ENCODE measurements around the gene TRABD2B. TPM values are rescaled to one million over a fixed set of nuclear protein-coding genes. Genes with fewer than 3 reads are reported as not detected.

The TRABD2B gene
- total RNA-seq, 1 experiment from 2014 or later = 0.96 TPM

- CTCF ChIA-PET = interaction anchor here (0.7 to 1.1 kb wide), 3 partner anchors 9 to 241 kb away, joined by 3 to 5 read pairs (median 3); no protein-coding TSS in a partner anchor
- no TSS peak for BruUV-seq (replicated peaks)
Observed at GRCh38 chr1:47978486-47978885, 18.7 kb downstream of the TRABD2B start.

GRCh38 chr1:47976728-47977127 is 20.5 kb downstream of the TRABD2B start:
- TF ChIP-seq CTCF (IDR thresholded peaks at IDR 0.05; ENCODE audit: unreplicated experiment) = no peak
- no peaks in the 10 kb centered on the region for H3K9me3 Mint-ChIP-seq (ENCODE audit: unreplicated experiment)
- POLR2A ChIA-PET = no interaction called here
- H3K4me1 Mint-ChIP-seq (ENCODE audit: insufficient read depth, unreplicated experiment) = no peaks in the 10 kb centered on the region
- H3K36me3 Mint-ChIP-seq (ENCODE audit: insufficient read depth, unreplicated experiment) = no peaks in the 10 kb centered on the region
- H3K27me3 Mint-ChIP-seq (ENCODE audit: insufficient read depth, unreplicated experiment) = no peaks in the 10 kb centered on the region
- CTCF ChIA-PET = interaction anchor here (1.2 kb wide), 1 partner anchor 250 kb away, joined by 4 read pairs; no protein-coding TSS in a partner anchor
- no peak overlapping the region for H3K4me3 Mint-ChIP-seq (ENCODE audit: unreplicated experiment)
- BruUV-seq (replicated peaks) = no TSS peak
- intact Hi-C loops (cut with micrococcal nuclease) = no loop called here
- DNase-seq (ENCODE audit: unreplicated experiment) = no peak
- no peak overlapping the region for H3K27ac Mint-ChIP-seq (ENCODE audit: low read depth, unreplicated experiment)

More at GRCh38 chr1:47978486-47978885, 18.7 kb downstream of the TRABD2B start:
- no peak for TF ChIP-seq CTCF (IDR thresholded peaks at IDR 0.05; ENCODE audit: unreplicated experiment)
- Mint-ChIP-seq H3K27ac (ENCODE audit: low read depth, unreplicated experiment) (no peak overlapping the region), H3K4me3 (ENCODE audit: unreplicated experiment) (no peak overlapping the region), H3K27me3 (ENCODE audit: insufficient read depth, unreplicated experiment) (no peaks in the 10 kb centered on the region), H3K36me3 (ENCODE audit: insufficient read depth, unreplicated experiment) (no peaks in the 10 kb centered on the region), H3K9me3 (ENCODE audit: unreplicated experiment) (no peaks in the 10 kb centered on the region), H3K4me1 (ENCODE audit: insufficient read depth, unreplicated experiment) (no peaks in the 10 kb centered on the region)
- DNase-seq (ENCODE audit: unreplicated experiment) = no peak
- intact Hi-C loops (cut with micrococcal nuclease) = no loop called here
- POLR2A ChIA-PET = no interaction called here

DNA sequence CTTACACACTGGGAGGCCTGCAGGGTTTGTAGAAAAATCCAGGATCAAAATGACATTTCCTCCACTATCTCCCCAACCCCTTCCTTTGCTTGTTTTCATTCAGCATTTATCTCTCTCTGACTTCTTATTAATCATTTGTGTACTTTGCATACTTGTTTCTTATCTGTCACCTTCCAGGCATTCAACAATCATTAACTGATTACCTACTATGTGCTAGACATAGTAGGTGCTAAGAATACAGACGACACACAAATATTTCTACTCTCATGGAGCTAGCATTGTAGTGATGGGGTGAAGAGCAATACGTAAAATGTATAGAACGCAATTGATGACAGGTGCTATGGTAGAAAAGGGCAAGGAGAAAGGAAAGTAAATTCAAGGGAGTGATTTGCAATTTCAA is 20.9 kb downstream of the TRABD2B start:
- DNase-seq (ENCODE audit: unreplicated experiment) = no peak
- BruUV-seq (replicated peaks) = no TSS peak
- no peaks in the 10 kb centered on the region for H3K4me1 Mint-ChIP-seq (ENCODE audit: insufficient read depth, unreplicated experiment)
- no peak overlapping the region for H3K4me3 Mint-ChIP-seq (ENCODE audit: unreplicated experiment)
- intact Hi-C loops (cut with micrococcal nuclease) = no loop called here
- H3K27me3 Mint-ChIP-seq (ENCODE audit: insufficient read depth, unreplicated experiment) = no peaks in the 10 kb centered on the region
- no peak for TF ChIP-seq CTCF (IDR thresholded peaks at IDR 0.05; ENCODE audit: unreplicated experiment)
- ChIA-PET CTCF (no interaction called here), POLR2A (no interaction called here)
- H3K27ac Mint-ChIP-seq (ENCODE audit: low read depth, unreplicated experiment) = no peak overlapping the region
- H3K36me3 Mint-ChIP-seq (ENCODE audit: insufficient read depth, unreplicated experiment) = no peaks in the 10 kb centered on the region
- H3K9me3 Mint-ChIP-seq (ENCODE audit: unreplicated experiment) = no peaks in the 10 kb centered on the region

DNA sequence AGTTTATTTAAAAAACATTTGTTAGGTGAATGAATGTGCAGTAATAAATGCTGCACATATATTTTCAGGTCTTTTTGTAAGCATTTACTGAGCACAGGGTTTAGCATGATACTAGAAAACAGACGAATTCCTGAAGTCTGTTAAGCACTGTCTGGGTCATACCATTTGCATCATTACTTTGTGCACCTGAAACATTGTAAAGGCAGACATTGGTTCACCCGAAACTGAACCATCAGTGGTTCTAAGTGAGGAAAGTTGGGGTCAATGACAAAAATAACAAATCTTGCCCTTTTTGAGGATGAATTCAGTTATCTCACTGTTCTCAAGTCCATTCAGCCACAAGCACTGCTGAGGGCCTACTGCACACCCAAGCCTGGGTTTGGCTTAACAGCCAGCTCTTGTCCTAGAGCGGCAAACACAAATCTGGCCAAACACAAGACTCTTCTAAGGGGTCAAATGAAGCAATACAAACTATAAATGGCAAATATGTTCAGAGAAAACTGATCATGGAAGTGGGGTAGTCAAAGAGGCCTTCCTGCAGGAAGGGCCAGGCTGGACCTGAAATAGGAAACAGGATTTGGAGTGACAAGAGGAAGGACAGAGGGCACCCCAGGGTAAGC is 21.8 kb downstream of the TRABD2B start:
- H3K4me3 Mint-ChIP-seq (ENCODE audit: unreplicated experiment) = no peak overlapping the region

More for the DNA sequence above, 21.8 kb downstream of the TRABD2B start:
- TF ChIP-seq CTCF (IDR thresholded peaks at IDR 0.05; ENCODE audit: unreplicated experiment) = no peak
- BruUV-seq (replicated peaks) = no TSS peak
- ChIA-PET POLR2A (no interaction called here), CTCF (interaction anchor here (1.2 kb wide), 1 partner anchor 86 kb away, joined by 3 read pairs; no protein-coding TSS in a partner anchor)
- Mint-ChIP-seq H3K36me3 (ENCODE audit: insufficient read depth, unreplicated experiment) (no peaks in the 10 kb centered on the region), H3K27ac (ENCODE audit: low read depth, unreplicated experiment) (no peak overlapping the region), H3K27me3 (ENCODE audit: insufficient read depth, unreplicated experiment) (no peaks in the 10 kb centered on the region), H3K4me1 (ENCODE audit: insufficient read depth, unreplicated experiment) (no peaks in the 10 kb centered on the region), H3K9me3 (ENCODE audit: unreplicated experiment) (no peaks in the 10 kb centered on the region)
- DNase-seq (ENCODE audit: unreplicated experiment) = no peak
- intact Hi-C loops (cut with micrococcal nuclease) = no loop called here
